Psoas muscle (tissue), 8 donors: Measurements from ENCODE around the gene PDZD2. TPM values are rescaled to one million over a fixed set of nuclear protein-coding genes. Genes with fewer than 3 reads are reported as not detected.

Experiments
- ATAC-seq, 4 donors: fragments of 200-7000 bp; cut with Tn5 transposase; one replicate each; pipeline ENCODE4 v1.9.1; 2020; ENCODE audit warnings: moderate library complexity in 3 of 4, mild to moderate bottlenecking in 2 of 4
- DNase-seq, 2 donors: peaks; one replicate each; pipeline ENCODE4 v3.0.0-alpha.2; 2020
- H3K27ac ChIP-seq: fragments of 200-600 bp; one replicate; pipeline ENCODE4 v1.8.0; 2022
- H3K27me3 ChIP-seq, 3 donors: fragments of 200-600 bp in 1 of 3; one replicate each; pipeline versions ENCODE4 v1.6.1 to v1.8.0; 2013 to 2022; ENCODE audit warnings: low read length in 2 of 3, mild to moderate bottlenecking in 2 of 3, moderate library complexity in 1 of 3; ENCODE audit not compliant: insufficient read depth in 3 of 3
- H3K36me3 ChIP-seq, 2 donors: fragments of 200-600 bp in 1 of 2; one replicate each; pipeline versions ENCODE4 v1.6.1 to v1.8.0; 2013 to 2022; ENCODE audit warnings: low read depth in 1 of 2, mild to moderate bottlenecking in 1 of 2, moderate library complexity in 1 of 2; ENCODE audit not compliant: insufficient read depth in 1 of 2
- H3K4me1 ChIP-seq: fragments of 200-600 bp; one replicate; pipeline ENCODE4 v1.8.0; 2022
- H3K4me3 ChIP-seq: fragments of 200-600 bp; one replicate; pipeline ENCODE4 v1.8.0; 2022; ENCODE audit warnings: mild to moderate bottlenecking
- H3K9me3 ChIP-seq: fragments of 200-600 bp; one replicate; pipeline ENCODE4 v1.8.0; 2022
- CTCF ChIP-seq: fragments of 200-600 bp; IDR thresholded peaks from one replicate; pipeline ENCODE4 v1.8.0; 2022; ENCODE audit warnings: antibody characterized with exemption
- WGBS, 3 donors: extraction: QIAGEN DNeasy Blood & Tissue Kit; methylation state at CpG; one replicate each; pipeline versions ENCODE4 v1.1.6 to v1.1.7; 2013; 5-methylcytosine and 5-hydroxymethylcytosine counted together
- intact Hi-C, 2 donors: fragments of 100-400 bp; cut with DNase I; formaldehyde crosslinking; loops; one replicate each; pipeline versions ENCODE4 v1.11.0 to v1.14.2; 2022
- polyA plus RNA-seq, 3 donors: library from polyadenylated mRNA; stranded (reverse); fragments of 200-250 nt; gene quantifications; one replicate each; pipeline ENCODE4 v1.2.3, GENCODE V29; 2013
- total RNA-seq, 4 donors: library from RNA; stranded (reverse); fragmentation: NEBNext Ultra II Directional in 2 of 4; extraction: Animal tissue kit (Norgen Biotek cat#: 25700) in 2 of 4; gene quantifications; one replicate each; pipeline versions ENCODE4 v1.2.1 to v1.2.4, GENCODE V29; 2021 to 2023
- donor health status: healthy with polysubstance abuse.
- donor health status: DM: no; HTN: no; CAD: no; lungs with moderate emphysema.
- donor health status: Bipolar disorder and iron deficiency.
- donor health status: healthy.
- donor health status: DM: yes; HTN: yes; CAD: no.
- donor health status: DM: no; HTN: no; CAD: no.
- donor health status: DM: no; HTN: no; CAD: no.
- donor health status: DM: yes; HTN: yes; CAD: no.

The PDZD2 gene
- total and polyA plus RNA-seq, 7 donors = 1.4 to 17.5 (median 4.5) TPM

GRCh38 chr5:31833710-31834109, 194.8 kb downstream of the PDZD2 start:
- Histone ChIP-seq H3K27me3 (no peaks in the 10 kb centered on the region), H3K36me3 (no peaks in the 10 kb centered on the region), H3K4me3 (no peak overlapping the region), H3K4me1 (no peaks in the 10 kb centered on the region), H3K27ac (no peak overlapping the region), H3K9me3 (no peaks in the 10 kb centered on the region)
- DNase-seq = no peak
- TF ChIP-seq CTCF = no peak
- intact Hi-C loops = no loop called here
- WGBS, 3 donors = 40 to 86% (median 77%) methylated on average over 2 of the region's 2 CpGs
- no peak for ATAC-seq

GRCh38 chr5:31844622-31845345, 205.9 kb downstream of the PDZD2 start:
- Histone ChIP-seq H3K27ac (no peak overlapping the region), H3K9me3 (no peaks in the 10 kb centered on the region), H3K27me3 (no peaks in the 10 kb centered on the region), H3K4me3 (no peak overlapping the region), H3K4me1 (no peaks in the 10 kb centered on the region), H3K36me3 (no peaks in the 10 kb centered on the region)
- no peak for TF ChIP-seq CTCF
- no peak for ATAC-seq
- 73 to 80% (median 80%) methylated on average over 10 of the region's 10 CpGs for WGBS, 3 donors
- intact Hi-C loops = no loop called here
- no peak for DNase-seq

GRCh38 chr5:31845361-31845760, 206.4 kb downstream of the PDZD2 start:
- intact Hi-C loops = no loop called here
- no peak for TF ChIP-seq CTCF
- no peak overlapping the region for H3K4me3 ChIP-seq
- no peak for DNase-seq
- H3K36me3 ChIP-seq = no peaks in the 10 kb centered on the region
- 71 to 74% (median 71%) methylated on average over 3 of the region's 3 CpGs for WGBS, 3 donors
- no peaks in the 10 kb centered on the region for H3K9me3 ChIP-seq
- H3K27me3 ChIP-seq = no peaks in the 10 kb centered on the region
- ATAC-seq = no peak
- no peaks in the 10 kb centered on the region for H3K4me1 ChIP-seq
- no peak overlapping the region for H3K27ac ChIP-seq

GRCh38 chr5:31846934-31847333, 208.0 kb downstream of the PDZD2 start:
- WGBS, 3 donors = 62 to 75% (median 69%) methylated on average over 1 of the region's 1 CpG
- no peaks in the 10 kb centered on the region for H3K9me3 ChIP-seq
- DNase-seq (no peak), ATAC-seq (peak in 1 of 4 donors; percentile 13)
- H3K4me3 ChIP-seq = no peak overlapping the region
- no peaks in the 10 kb centered on the region for H3K27me3 ChIP-seq
- H3K36me3 ChIP-seq = no peaks in the 10 kb centered on the region
- no peak overlapping the region for H3K27ac ChIP-seq
- no peak for TF ChIP-seq CTCF
- H3K4me1 ChIP-seq = no peaks in the 10 kb centered on the region
- intact Hi-C loops = no loop called here

GRCh38 chr5:31847354-31847753, 208.4 kb downstream of the PDZD2 start:
- no peak for TF ChIP-seq CTCF
- DNase-seq (no peak), ATAC-seq (peak; percentile 30 to 85 (median 62))
- WGBS, 3 donors = 27 to 39% (median 31%) methylated on average over 7 of the region's 7 CpGs
- Histone ChIP-seq H3K4me1 (no peaks in the 10 kb centered on the region), H3K36me3 (no peaks in the 10 kb centered on the region), H3K9me3 (no peaks in the 10 kb centered on the region), H3K27me3 (no peaks in the 10 kb centered on the region), H3K27ac (no peak overlapping the region), H3K4me3 (no peak overlapping the region)
- intact Hi-C loops = no loop called here
